MG63 (cell line): ENCODE results near the gene ANKH. TPM values are rescaled to one million over a fixed set of nuclear protein-coding genes. Genes with fewer than 3 reads are reported as not detected.

Source experiments
- DNase-seq: peaks from one replicate; pipeline ENCODE4 v3.0.0-alpha.2; 2020
- H3K27me3 ChIP-seq: fragments of 250-450 bp; sonication (Bioruptor Pico); 2 replicates; pipeline ENCODE4 v1.5.1; 2020; ENCODE audit warnings: mild to moderate bottlenecking, moderate library complexity
- H3K36me3 ChIP-seq: fragments of 250-450 bp; sonication (Bioruptor Pico); 2 replicates; pipeline ENCODE4 v1.5.1; 2020; ENCODE audit warnings: mild to moderate bottlenecking, moderate library complexity
- H3K4me3 ChIP-seq: fragments of 250-450 bp; sonication (Bioruptor Pico); 2 replicates; pipeline ENCODE4 v1.5.1; 2020; ENCODE audit warnings: mild to moderate bottlenecking, moderate library complexity
- H3K9me3 ChIP-seq: fragments of 250-450 bp; sonication (Bioruptor Pico); 2 replicates; pipeline ENCODE4 v1.5.1; 2020; ENCODE audit warnings: mild to moderate bottlenecking, moderate library complexity
- total RNA-seq: library from RNA; depleted of rRNA; stranded (reverse); fragments of >200 nt; shearing (Covaris generic); gene quantifications from 2 replicates; pipeline ENCODE4 v1.2.3, GENCODE V29; 2014; ENCODE audit warnings: low replicate concordance

Gene ANKH
- total RNA-seq, 1 experiment from 2014 or later: 28.9 TPM

DNA sequence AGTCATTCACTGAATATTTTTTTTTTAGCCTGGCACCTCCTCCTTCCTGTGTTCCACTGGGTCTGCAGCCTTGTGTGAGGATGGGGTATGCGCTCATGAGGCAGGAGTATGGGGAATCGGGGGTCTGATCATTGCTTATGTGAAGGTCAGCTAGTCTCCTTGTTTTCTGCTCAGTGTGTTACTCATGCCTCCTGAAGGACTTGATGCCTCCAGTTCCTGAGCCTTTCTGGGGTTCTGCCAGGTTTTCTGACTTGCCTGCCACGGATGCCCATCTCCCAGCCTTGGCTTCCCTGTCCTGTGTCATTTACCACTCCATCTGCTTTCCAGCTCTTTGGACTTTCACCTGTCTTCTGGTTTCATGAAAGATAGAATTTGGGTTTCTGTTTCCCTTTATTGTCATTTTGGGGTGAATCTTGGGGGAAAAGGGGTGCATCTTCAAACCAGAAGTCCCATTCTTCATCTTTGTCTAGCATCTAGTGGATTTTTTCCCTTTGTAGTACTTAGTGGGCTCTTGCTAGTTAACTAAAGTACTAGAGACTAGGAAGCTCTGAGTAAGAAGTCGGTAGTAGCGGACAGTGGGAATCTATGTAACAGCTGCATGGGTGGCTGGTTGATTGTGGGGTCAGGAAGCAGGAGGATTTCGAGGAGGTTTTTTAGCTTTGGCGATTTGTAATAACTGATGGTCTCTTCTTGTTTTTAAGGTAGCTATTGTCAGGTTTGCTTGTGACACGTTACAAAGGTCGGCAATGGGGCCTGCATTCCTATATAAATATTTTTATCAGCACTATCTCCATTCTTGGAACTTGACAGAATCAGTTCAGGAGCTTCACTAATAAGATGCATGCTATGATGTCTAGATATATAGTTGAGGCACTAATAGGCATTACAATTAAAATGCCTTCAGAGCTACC is 198.8 kb downstream of the ANKH start:
- DNase-seq: peak; percentile 60
- H3K4me3 ChIP-seq: no peak overlapping the region
- peaks cover 26% of the 10 kb centered on the region for H3K36me3 ChIP-seq
- H3K9me3 ChIP-seq: no peaks in the 10 kb centered on the region
- H3K27me3 ChIP-seq: no peaks in the 10 kb centered on the region

- Histone ChIP-seq H3K9me3 (no peaks in the 10 kb centered on the region), H3K4me3 (no peak overlapping the region), H3K36me3 (peaks cover 27% of the 10 kb centered on the region), H3K27me3 (no peaks in the 10 kb centered on the region)
- DNase-seq: no peak
These were observed 199.5 kb downstream of the ANKH start for GRCh38 chr5:14672082-14672481.

GRCh38 chr5:14671414-14671813 is 200.2 kb downstream of the ANKH start:
- DNase-seq: no peak
- H3K36me3 ChIP-seq: peaks cover 34% of the 10 kb centered on the region
- no peaks in the 10 kb centered on the region for H3K27me3 ChIP-seq
- no peak overlapping the region for H3K4me3 ChIP-seq
- H3K9me3 ChIP-seq: no peaks in the 10 kb centered on the region

DNA sequence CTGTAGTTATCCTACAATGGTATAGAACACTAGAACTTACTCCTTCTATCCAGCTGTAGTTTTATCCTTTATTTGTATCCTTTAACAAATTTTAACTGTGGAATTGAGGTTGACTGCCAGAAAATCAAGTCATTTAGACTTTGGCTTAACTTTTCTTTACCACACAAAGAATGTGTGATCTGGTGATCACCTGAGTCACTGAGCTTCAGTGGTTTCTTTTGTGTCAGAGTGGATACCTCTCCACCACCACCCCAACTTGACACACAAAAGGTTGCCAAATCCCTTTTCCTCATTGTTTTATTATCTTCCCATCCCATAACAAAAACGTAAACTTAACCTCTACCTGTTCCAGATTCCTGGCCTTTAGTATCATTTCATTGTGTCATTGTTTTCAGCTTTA is 201.6 kb downstream of the ANKH start:
- Histone ChIP-seq H3K36me3 (peaks cover 34% of the 10 kb centered on the region), H3K4me3 (no peak overlapping the region), H3K9me3 (no peaks in the 10 kb centered on the region), H3K27me3 (no peaks in the 10 kb centered on the region)
- DNase-seq: no peak

GRCh38 chr5:14669415-14669814 is 202.2 kb downstream of the ANKH start:
- no peaks in the 10 kb centered on the region for H3K9me3 ChIP-seq
- no peak for DNase-seq
- no peaks in the 10 kb centered on the region for H3K27me3 ChIP-seq
- H3K4me3 ChIP-seq: no peak overlapping the region
- H3K36me3 ChIP-seq: peaks cover 32% of the 10 kb centered on the region

DNA sequence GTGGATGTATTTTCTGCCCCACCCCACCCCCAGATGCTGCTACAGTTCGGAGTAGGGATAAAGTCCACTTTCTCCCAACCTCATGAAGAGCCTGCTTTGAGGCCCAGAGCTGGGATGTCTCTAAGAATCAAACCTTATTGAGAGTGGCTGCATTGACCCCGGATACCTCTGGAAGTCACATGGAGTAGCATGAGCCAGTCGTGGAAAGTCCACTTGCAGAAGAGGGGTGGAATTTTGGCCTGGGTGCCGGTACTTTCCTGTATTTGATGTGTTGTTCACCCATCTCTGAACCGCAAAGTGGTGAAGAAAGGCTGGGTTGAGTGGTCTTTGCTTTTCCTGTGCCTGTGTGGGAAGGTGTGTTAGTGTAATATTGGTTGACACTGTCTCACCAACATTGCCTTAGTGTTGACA is 203.4 kb downstream of the ANKH start:
- no peaks in the 10 kb centered on the region for H3K9me3 ChIP-seq
- H3K27me3 ChIP-seq: no peaks in the 10 kb centered on the region
- H3K36me3 ChIP-seq: peaks cover 28% of the 10 kb centered on the region
- DNase-seq: no peak
- no peak overlapping the region for H3K4me3 ChIP-seq

DNA sequence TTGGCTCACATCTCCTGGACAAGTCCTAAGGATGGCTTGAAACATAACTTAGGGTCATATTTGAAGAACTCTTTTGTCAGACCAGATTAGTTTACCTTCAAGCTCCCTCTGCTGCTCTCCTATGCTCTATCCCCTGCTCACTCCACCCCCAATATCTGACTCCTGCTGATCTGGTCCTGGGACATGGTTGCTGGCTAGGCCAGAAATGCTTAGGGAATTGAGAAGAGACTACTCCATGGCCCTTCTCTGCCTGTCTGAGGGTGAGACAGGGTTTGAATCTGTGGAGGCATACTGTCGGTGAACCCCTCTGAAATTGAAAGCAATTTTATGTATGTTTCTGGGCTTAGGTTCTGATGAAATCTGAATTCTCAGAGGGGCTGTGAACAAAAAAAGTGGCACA is 203.8 kb downstream of the ANKH start:
- Histone ChIP-seq H3K4me3 (no peak overlapping the region), H3K36me3 (peaks cover 28% of the 10 kb centered on the region), H3K9me3 (no peaks in the 10 kb centered on the region)

DNA sequence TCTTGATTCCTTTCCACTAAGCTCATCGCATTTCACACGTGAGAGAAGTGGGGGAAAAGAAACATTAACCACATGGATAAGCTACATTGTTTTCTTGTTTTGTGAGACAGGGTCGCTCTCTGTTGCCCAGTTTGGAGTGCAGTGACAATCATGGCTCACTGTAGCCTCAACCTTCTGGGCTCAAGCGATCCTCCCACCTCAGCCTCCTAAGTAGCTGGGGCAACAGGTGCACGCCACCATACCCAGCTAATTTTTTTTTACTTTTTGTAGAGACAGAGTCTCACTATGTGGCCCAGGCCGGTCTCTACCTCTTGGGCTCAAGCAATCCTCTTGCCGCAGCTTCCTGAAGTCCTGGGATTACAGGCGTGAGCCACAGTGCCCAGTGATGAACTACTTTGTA is 204.3 kb downstream of the ANKH start:
- no peak for DNase-seq
- H3K9me3 ChIP-seq: no peaks in the 10 kb centered on the region
- H3K4me3 ChIP-seq: no peak overlapping the region
- H3K27me3 ChIP-seq: no peaks in the 10 kb centered on the region
- H3K36me3 ChIP-seq: peaks cover 28% of the 10 kb centered on the region

More for the DNA sequence above, 203.8 kb downstream of the ANKH start:
- no peak for DNase-seq
- H3K27me3 ChIP-seq: no peaks in the 10 kb centered on the region

DNA sequence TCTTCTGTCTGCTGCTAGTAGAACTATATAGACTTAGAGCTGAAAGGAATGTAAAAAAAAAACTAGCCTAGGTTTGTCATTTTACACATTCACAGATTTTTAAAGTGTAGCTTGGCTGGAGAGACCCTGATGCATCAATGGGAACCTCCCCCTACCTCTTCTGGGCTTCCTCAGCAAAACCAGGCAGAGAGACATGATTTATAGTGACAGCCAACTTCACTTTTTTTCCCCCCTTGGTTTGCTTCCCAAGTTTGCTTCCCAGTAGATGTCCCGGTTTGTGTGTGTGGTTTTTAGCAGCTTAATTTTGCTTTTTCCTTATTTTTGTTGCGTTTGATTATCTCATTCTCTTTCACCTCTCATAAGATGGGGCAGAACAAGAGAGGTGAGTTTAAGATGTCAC is 205.2 kb downstream of the ANKH start:
- peaks cover 28% of the 10 kb centered on the region for H3K36me3 ChIP-seq
- H3K9me3 ChIP-seq: no peaks in the 10 kb centered on the region
- no peaks in the 10 kb centered on the region for H3K27me3 ChIP-seq
- peak overlapping the region; percentile 93 for H3K4me3 ChIP-seq
- no peak for DNase-seq

GRCh38 chr5:14665949-14666348 is 205.6 kb downstream of the ANKH start:
- DNase-seq: peak; percentile 52
- Histone ChIP-seq H3K9me3 (no peaks in the 10 kb centered on the region), H3K4me3 (peak overlapping the region; percentile 93), H3K36me3 (peaks cover 28% of the 10 kb centered on the region), H3K27me3 (no peaks in the 10 kb centered on the region)

DNA sequence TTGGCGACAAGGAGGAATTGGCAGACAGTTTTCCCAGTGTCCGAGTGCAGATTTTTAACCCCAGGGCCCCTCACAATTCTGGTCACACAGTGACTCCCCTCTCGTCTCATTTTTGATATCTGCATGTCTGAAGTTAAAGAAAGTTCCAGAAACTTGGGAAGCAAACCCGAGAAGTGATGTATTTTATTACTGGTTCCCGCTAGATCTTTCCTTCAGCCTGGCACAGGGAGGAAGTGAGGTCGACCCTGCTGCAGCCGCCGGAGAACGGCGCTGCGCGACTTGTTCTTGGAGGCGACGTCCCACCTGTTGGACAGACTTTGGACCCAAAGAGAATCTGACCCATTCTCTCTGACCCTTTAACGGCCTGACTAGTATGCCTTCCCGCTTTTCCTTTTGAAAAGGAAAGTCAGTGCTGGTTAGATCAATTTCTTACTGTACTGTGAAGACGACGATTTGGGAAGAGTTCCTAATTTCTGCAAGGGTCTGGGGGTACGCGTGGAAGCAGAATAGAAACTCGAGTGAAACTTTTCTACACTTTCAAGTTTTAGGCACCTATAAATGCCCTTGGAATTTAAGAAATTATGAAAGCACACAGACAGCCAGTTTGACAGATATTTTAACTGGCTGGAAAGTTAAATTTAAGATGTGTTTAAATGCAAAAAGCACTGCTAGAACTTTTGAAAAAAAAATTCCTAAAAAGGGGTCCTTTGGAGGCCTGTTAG is 206.3 kb downstream of the ANKH start:
- peaks cover 28% of the 10 kb centered on the region for H3K36me3 ChIP-seq
- DNase-seq: peak; percentile 50
- H3K4me3 ChIP-seq: peak overlapping the region; percentile 93
- no peaks in the 10 kb centered on the region for H3K27me3 ChIP-seq
- H3K9me3 ChIP-seq: no peaks in the 10 kb centered on the region

DNA sequence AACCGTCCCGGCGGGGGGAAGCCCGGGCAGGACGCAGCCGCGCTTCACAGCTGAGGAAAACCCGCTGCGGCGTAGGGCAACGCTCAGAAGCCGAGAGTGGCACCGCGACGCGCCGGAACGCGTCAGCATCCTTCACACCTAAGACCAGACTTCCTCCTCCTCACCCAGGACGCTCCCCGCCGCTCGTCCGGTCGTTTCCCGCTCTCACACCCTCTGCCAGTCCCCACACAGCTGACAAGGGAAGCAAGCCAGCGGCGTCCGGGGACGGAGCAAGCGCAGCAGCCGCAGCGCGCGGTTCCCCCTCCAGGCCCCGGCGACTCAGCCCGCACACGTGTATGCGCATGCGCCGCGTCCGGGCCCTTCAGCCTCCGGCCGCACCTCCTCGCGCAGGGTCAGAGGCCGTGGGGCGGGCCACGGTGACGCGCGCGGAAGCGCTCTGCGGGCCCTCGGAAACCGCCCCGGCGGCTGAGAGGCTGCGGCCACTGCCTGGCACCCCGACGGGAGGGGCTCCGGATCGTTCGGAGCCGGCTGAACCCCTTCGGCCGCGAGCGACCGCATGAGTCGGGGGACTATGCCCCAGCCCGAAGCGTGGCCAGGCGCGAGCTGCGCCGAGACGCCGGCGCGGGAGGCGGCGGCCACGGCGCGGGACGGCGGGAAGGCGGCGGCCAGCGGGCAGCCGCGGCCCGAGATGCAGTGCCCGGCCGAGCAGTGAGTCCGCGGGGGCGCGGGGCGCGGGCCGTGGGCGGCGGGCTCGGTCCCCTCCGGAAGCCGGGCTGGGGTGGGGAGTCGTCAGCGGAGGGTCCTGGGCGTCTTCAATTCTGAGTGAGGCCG is 207.1 kb downstream of the ANKH start, which contains the start of gene OTULIN:
TSS of gene OTULIN (plus strand) at position 449 of the 831 bp plus-strand sequence. CDS start at position 557, 108 bp downstream.
- Histone ChIP-seq H3K27me3 (no peaks in the 10 kb centered on the region), H3K9me3 (no peaks in the 10 kb centered on the region), H3K36me3 (peaks cover 28% of the 10 kb centered on the region), H3K4me3 (peak within 1 kb of the TSS; percentile 93)
- DNase-seq: peak; percentile 94

DNA sequence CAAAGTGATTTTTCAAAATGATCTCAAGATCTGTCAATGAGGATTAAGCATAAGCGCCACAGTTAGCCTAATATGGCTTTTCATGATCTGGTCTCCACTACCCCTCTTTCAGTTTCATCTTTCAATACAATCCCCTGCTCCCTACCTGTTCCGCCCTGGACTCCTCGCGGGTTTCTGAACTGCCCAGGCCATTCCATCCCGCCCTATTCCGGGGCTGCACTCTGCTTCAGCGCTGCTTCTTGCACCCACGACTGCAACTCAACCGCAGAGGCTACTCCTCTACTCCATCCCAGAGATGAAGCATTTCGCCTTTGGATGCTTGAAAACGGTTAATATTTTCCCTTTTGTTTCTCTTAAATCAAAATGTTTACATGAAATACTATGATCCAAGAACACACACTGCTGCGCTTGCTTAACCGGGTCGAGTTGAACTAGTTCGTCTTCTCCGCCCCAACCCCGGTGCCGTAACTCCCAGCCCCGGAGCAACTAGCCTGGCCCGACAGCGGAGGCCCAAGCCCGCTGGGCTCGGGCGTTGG is 207.8 kb downstream of the ANKH start:
- Histone ChIP-seq H3K9me3 (no peaks in the 10 kb centered on the region), H3K36me3 (peaks cover 24% of the 10 kb centered on the region), H3K27me3 (no peaks in the 10 kb centered on the region), H3K4me3 (peak overlapping the region; percentile 93)
- peak; percentile 23 for DNase-seq

- peaks cover 14% of the 10 kb centered on the region for H3K36me3 ChIP-seq
- H3K4me3 ChIP-seq: no peak overlapping the region
- H3K9me3 ChIP-seq: no peaks in the 10 kb centered on the region
- no peak for DNase-seq
- H3K27me3 ChIP-seq: no peaks in the 10 kb centered on the region
These were observed 208.8 kb downstream of the ANKH start for GRCh38 chr5:14662721-14663260.

DNA sequence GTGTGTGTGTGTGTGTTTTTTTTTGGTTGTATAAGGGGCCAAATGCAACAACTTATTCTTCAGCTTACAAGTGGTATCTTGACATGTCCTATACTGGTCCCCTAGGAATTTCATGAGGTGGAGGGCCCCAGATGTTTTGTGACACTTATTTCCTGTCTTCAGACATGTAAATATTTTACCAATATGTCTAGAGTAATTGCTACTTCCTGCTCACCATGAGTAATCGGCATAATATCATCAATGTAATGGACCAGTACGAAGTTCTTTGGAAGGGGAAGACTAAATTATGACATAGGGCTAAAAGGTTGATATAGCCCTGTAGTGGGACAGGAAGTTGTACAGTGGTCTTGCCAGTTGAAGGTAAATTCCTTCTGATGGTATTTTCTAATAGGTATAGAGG is 210.7 kb downstream of the ANKH start:
- Histone ChIP-seq H3K27me3 (no peaks in the 10 kb centered on the region), H3K4me3 (no peak overlapping the region), H3K9me3 (no peaks in the 10 kb centered on the region), H3K36me3 (no peaks in the 10 kb centered on the region)
- no peak for DNase-seq
